HG02678 (cell line): ENCODE results near the gene FBXO48.

Experiments used
- ATAC-seq: cut with Tn5 transposase; IDR thresholded peaks from one replicate; pipeline ENCODE4 v1.9.1; 2021; ENCODE audit warnings: mild to moderate bottlenecking, moderate library complexity; ENCODE audit not compliant: unreplicated experiment

FBXO48 gene

DNA sequence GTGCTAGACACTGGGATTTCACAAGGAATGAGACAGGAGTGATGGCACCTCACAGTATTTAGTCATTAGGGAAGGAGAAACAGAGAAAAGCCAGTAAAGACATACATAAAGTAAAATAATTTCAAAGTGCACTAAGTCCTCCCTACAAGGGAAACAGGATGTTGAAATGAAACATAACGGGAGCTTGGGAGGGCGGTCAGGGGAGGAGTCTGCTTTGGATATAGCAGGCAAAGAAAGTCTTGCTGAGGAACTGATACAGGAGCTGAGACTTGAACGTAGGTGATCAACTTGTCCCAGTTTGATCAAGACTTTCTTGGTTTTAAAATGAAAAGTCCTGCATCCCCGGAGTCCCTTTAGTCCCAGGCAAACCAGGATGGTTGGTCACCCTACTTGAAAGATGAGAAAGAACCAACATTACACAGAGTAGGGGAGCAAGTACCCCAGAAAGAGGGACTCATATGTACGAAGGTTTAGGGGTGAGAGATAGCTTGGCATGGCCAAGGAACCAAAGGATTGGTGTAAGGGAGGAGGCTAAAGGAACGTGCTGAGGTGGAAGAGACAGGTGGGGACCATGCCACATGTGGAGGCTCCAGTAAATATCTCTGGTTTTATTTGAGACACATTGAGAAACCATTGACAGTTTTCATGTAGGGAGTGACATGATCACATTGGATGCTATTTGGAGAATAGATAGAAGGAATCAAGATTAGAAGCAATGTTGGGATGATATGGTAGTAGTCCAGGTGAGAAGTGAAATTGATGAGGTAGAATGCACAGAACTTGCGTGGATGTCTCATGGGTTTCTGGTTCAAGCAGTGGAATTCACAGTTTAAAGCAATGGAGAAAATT, 28.4 kb downstream of the FBXO48 start:
- ATAC-seq, result no peak

DNA sequence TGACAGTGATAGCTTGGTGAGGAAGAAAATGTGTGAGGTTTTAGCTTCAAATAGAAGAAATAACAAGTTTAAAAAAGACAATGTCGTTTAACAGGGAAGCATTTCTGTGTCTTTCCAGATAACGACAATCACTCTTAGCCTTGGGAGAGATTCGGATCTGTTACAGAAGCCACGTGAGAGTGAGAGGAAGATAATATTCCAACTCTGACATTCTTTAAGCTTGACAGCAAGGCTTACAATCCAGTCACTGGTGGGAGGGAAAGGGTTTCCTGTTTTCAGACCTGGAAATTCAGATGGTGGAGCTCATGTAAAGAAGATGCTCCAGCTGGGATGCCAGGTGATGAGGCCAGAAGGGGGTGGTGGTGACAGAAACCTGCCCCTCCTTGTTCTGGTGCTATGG, 30.8 kb downstream of the FBXO48 start:
- ATAC-seq, result no peak

DNA sequence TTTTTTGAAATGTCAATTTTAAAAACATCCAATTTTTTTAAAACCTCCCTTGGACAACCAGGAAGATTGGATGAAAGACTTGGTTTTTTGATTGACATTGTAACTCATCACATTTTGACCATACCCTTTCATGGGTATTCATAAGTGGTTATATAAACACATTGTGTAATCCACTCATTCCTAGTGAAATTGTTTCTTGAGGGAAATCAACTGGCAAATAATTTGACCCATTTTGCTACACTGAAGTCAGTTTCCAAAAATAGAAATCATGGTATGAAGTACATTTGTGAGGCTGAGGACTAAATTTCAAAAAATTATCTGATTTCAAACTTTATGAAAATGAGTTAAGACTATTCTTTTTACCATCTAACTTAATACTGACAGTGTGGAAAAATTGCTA, 31.5 kb downstream of the FBXO48 start:
- no peak for ATAC-seq

DNA sequence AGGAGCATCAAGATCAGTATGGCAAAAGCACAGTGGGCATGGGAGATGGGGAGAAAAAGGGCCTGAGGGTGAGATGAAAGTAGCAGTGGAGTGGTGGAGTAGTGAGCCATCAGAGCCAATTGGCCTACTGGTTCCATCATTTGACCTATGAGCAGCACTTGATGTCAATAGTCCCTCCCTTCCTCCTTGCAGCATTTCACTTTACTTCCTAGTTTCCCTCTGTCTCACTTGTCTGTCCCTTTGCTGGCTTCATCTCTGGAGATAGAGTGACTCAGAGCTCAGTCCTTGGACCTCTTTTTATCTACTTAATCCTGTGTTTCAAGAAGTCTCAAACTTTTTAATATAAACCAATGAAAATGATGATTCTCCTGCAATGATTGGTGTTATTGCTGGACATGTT, 32.1 kb downstream of the FBXO48 start:
- no peak for ATAC-seq

DNA sequence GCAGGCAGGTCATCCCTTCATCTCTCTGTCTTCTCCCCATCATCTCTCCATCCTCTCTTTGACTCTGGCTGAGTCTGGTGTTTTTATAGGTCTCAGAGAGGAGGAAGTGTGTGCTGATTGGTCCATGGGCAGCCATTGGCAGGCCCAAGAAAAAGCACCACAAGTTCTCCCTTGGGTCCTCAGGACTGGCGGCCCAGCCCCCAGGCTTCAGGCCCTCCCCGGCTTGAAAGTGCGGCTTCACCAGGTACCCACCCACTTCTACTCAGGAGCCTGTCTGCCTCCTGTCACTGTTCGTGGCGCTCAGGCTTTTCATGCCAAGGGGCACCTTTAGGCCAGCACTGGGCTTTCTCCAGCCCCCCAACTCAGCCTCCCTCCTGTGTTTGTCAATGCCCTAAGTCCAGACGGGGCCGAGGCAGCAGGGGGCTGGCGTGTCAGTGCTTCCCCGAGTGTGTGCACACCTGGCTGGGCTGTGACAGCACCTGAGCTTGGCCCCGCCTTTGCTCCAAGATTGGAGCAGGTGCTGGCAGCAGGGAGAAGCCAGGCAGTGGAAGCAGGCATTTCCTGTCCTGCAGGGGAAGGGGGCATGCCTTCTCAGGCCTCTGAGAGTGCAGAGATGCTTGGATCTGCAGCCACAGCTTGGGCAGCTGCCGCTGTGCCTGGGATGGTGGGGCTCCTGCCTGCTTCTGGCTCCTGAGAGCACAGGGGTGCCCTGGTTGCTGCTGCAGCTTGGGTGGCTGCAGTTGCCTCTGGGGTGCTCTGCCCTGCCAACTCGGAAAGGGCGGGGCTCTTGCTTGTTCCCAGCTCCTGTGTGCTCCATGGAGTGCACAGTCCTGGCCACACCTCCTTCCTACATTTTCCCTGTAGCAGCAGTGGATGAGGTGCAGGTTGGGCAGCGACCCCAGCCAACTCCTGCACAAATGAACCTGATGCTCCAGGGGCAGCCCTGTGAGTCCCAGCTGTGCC, 34.1 kb downstream of the FBXO48 start:
- ATAC-seq, result no peak

DNA sequence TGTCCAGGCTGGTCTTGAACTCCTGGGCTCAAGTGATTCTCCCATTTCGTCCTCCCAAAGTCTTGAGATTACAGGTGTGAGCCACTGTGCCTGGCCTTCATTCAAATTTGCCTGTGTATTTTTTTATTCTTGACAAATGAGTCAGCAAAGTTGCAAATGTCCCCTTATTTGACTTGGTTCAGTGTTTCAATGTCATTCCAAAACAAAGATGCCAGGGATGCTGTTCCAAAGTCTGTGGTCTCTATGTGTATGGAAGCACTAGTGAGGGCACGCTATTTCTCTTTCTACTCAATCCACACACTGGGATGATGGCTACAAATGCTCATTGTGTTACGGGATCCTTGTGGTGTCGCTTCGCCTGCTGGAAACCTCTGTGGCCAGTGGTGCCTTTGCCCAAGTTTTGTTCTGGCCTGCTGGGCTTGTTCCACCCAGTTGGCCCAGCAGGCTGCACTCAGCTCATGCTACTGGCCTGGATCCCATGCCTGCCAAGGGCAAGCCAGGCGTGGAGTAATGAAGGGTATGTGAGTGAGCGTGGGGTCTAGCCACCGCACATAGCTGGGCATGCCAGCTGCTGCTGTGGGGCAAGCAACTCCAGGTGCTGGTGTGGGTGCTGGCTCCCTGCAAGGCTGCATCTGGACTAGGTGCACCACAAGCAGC, 35.6 kb downstream of the FBXO48 start:
- no peak for ATAC-seq

DNA sequence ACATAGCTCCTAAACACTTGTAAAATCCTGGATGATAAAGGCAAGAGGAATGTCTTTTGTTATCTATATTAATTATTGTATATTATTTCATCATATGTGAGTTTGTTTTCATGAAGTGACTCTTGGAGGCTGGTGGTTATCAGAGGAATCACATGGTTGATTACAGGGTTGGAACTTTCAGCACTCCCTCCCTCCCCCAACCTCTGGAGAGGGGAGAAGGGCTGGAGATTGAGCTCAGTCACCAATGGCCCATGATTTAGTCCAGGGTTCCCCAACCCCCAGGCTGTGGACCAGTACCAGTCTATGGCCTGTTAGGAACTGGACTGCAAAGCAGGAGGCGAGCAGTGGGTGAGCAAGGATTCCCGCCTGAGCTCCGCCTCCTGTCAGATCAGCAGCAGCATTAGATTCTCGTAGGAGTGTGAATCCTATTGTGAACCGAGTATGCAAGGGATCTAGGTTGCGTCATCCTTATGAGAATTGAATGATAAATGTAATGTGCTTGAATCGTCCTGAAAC, 37.7 kb downstream of the FBXO48 start:
- no peak for ATAC-seq

DNA sequence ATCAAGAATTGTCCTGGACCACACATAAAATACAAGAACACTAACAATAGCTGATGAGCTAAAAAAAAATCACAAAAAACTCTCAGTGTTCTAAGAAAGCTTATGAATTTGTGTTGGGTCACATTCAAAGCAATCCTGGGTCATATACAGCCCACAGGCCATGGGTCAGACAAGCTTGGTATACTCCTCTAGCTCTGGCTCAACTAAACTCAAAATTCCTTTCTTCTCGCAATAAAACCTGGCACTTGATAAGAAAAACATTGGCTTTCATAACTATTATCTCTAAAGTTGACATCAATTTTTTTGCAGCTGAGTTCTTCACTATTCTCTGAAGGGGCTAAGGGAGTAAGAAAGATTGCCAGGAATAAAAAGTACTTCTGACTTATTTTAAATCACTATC, 38.3 kb downstream of the FBXO48 start:
- no peak for ATAC-seq

DNA sequence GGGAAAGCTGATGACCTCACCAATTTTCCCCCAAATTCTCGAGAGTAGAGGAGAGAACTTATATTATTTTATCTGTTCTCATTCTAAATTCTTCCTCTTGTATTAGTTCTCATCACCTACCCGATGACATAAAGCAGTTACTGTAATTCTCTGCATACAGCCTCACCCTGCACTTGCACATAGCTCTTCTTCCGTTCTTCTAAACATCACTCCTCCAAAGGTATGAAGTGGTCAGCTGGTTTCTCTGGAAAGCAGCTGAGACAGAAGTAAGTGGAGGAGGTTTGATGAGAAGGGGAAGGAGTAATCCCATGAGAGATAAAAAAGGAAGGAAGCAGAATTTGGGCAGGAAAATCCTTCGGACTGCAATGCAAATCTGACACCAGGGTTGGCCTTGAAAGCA, 39.0 kb downstream of the FBXO48 start:
- no peak for ATAC-seq

DNA sequence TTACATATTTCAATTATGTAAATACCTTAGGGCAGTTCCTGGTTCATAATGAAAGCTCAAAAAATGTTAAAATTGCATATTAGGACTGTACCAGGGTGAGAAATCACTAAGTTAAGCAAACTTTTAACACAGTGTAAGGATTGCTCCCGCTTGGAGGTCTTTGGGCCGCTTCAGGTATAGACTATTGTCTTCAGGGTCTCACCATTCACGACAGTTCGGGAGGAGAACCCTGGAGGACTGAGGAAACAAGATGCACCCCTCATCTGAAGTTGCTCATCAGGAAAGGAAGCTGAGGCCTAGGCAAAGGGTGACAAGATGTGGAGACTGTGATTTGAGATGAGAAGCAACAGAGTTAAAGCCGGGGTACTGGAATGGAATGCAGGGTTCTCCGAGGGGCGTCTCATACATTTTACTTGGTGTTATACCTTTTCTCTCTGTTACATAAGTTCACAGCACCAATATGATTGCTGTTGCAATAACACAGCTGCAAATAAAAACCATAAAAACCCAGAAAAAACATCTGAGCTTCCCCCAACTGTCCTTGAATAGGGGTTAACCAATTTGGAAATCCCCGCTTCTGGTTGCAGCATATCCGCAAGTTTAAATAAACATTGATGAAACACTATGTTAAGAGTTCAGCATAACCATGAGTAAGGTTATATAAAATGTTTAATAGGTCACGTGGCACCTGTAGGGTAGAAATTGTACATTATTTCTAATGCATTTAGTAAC, 40.1 kb downstream of the FBXO48 start:
- peak; percentile 30 for ATAC-seq

DNA sequence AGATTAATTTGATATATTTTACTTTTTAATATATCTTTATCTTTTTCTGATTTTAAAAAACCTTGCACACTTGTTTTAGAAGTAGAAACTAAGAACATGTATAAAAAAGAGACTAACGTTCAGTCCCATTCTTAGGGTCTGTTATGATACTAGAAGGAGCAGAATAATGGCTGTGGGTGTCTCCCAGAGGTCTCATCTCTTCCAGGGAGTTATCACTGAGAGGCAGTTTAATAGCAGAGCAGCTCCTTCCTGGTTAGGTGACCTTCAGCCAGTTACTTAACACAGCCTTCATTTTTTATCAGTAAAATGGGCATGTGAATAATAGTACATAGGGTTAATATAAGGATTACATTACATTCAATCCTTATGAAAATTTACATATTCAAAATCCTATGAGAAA, 40.6 kb downstream of the FBXO48 start:
- ATAC-seq, result no peak

DNA sequence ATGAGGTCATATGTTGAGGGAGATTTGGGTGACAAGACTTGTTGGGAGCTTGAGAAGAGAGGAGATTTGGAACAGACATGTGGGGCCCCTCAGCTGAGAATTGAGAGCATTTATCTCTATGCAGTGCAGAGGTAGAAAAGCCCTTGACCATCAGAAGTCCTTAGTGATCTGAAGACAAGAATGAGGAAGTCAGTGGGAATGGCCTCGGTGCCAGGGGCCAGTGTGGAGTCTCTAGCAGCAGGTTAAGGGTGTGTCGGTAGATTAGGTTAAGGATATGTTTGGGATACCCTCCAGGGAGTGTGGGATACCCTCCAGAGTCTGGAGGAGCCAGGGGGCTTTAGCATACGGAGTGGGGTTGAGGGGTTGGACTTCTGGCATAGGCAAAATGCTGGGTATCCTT, 41.6 kb downstream of the FBXO48 start:
- ATAC-seq, result no peak

DNA sequence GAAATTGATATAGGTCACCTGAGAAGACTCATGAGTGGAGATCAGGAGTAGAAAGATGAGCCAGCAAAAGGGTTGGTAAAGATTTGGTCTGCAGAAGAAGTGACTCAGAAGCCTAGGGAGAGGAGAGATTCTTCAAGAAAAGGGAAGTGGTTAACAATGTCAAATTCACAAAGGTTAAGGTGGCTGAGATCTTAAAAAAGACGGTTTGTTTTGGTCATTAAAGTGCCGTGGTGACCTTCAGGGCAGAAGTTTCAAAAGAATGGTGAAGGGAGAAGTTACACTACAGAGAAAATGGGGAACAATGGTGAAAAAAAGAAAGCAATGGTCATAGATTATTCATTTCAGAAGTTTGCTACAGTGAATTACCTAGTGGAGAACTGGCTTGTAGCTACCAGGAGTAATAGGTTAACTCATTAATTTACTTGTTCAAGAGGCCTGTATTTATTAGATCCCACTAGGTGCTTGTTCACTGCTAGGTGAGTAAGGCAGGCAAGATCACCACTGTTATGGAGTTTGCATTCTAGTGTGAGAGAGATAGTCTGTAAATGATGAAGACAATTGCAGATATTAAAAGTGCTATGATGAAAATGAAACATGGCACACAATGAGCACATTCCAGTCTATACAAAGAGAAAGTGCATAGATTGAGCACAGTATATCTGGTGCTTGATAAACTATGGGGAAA, 43.0 kb downstream of the FBXO48 start:
- peak; percentile 79 for ATAC-seq

DNA sequence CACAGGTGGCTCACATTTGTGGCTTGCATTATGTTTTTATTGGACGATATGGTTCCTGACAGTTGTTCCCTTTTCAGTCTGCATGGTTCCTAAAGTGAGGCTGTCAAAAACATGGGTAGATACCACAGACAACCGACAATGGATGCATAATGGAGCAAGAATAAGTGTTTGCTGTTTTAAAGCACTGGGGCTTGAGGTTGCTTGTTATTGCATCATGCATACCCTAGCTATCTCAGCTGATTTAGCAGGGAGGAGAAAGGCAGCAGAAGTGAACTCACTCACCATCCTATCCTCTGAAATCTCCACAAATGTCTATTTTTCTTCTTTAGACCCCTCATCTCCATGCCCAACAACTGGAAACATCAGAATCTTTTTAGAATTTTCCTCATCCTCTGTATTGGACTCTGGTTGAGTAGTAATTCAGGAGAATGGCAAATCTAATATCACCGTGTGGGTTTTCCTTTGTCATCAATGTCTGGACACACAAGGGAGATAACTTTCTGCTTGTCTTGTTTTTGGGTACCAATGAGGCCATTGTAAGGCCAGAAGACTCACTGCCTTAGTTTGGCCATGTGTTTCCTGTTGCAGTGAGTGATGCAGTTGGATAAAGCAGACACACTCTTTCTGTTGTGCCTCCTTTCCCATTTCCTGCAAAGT, 46.7 kb downstream of the FBXO48 start:
- no peak for ATAC-seq

DNA sequence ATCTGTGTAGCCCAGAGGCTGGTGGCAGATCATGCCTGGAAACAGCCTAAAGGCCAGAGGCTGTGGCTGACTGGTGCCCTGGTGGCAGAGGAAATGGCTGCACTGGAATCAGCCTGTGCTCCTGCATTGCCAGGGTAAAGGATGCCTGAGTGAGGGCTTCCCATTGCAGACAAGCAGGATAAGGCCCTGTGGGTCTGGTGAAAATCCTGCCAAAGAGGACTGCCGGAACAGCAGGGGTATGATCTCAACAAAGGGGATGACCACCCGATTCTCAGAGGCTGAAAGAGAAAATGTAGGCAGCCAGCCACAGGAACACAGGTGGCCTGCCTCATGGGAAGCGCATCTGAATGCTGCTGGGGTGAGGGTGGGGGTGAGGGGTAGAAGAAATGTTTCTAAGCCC, 48.2 kb downstream of the FBXO48 start:
- peak; percentile 63 for ATAC-seq

DNA sequence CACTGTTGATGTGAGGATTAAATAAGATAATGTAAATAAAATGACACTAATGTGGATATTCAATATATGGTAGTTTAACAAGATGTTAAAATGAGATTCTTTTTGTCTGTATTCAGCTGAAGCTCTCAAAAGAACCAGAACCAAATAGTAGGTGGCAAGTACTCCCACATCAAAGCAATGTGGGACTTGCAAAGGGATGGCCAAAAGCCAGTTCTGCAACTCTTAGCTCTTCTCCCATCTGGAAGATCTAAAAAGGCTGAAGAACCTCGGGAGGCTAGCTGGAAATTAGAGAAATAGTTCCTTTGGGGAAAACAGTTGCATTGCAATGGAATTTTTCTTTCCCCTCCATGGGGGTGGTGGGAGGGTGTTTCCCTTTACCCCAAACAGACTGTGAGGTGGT, 48.7 kb downstream of the FBXO48 start:
- ATAC-seq, result no peak

DNA sequence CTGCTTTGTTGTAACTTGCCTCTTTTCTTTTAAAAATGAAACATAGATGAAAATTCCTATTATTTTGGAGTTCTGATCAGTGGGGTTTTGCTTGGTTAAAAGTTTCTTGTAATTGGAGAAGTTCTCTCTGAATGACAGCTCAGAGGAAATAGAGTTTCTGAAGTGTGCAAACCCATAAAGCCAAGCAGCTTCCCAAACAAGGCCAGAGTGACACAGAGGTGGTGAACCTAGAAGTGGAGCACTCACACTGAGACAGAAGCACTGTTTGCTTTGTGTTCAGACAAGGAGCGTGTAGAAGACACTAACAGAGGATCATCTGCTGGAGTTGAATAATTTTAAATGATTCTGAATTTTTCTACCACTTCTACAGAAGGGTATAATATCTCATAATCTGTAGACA, 49.2 kb downstream of the FBXO48 start:
- ATAC-seq, result no peak

DNA sequence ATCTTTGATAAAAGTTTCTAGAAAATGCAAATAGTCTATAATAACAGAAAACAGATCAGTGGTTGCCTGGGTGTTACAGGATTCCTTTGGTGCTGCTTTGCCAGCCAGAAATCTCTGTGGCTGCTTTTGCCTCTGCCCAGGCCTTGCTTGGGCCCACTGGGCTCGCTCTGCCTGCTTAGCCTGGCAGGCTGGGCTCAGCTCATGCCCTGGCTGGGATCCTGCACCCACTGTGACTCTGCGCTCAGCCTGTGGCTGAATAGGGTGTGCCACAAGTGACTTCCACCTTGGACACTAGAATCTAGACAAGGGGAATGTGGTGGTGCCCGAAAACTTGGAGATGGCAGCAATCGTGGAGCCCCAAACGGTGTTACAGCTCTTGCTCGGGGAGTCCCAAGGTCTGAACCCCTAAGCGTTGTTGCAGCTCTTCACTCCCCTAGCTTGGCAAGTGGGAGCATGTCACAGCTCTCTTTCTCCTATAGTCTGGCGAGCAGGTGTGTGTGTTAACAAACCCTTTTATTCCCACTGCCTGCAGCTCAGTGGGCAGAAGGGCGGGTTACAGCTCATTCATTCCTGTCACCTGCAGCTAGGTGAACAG, 50.9 kb downstream of the FBXO48 start:
- no peak for ATAC-seq

DNA sequence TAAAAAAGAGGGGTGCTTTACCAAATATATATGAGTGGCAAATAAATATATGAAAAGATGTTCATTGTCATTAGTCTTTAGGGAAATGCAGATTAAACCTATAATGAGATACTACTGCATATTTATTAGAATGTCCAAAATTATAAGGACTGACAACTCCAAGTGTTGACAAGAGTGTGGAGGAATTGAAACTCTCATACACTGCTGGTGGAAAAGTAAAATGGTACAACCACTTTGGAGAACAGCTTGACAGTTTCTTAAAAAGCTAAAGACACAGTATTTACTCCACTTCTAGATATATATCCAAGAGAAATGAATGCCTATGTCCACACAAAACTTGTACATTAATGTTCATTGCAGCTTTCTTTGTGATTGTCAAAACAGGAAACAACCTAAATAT, 51.6 kb downstream of the FBXO48 start:
- ATAC-seq, result no peak
